Measurements from ENCODE around the gene ZMIZ1. TPM values are rescaled to one million over a fixed set of nuclear protein-coding genes. Genes with fewer than 3 reads are reported as not detected.

Gene ZMIZ1
- total and polyA plus RNA-seq, 12 donors, result 6.6 to 113 (median 55.1) TPM

- H3K27ac ChIP-seq, result peak overlapping the region in 4 of 5 donors; percentile 60 to 91 (median 84)
- H3K4me3 ChIP-seq, result no peak overlapping the region
- intact Hi-C loops (cut with DNase I), result no loop called here
- no peaks in the 10 kb centered on the region for H3K27me3 ChIP-seq
- WGBS, 4 donors, result 81 to 90% (median 89%) methylated on average over 2 to 6 of the region's 6 CpGs
- peaks cover 42 to 65% of the 10 kb centered on the region in 2 donors for H3K4me1 ChIP-seq (replicated peaks in 1 of 2)
- DNase-seq, result no peak
- no peaks in the 10 kb centered on the region for H3K36me3 ChIP-seq (replicated peaks in 1 of 2)
- TF ChIP-seq POLR2A (IDR thresholded peaks at IDR 0.05) (no peak), CTCF (IDR thresholded peaks at IDR 0.05) (no peak)
- H3K9me3 ChIP-seq (replicated peaks in 1 of 3), result no peaks in the 10 kb centered on the region
Observed at GRCh38 chr10:79247373-79248137, 178.8 kb downstream of the ZMIZ1 start.

- H3K36me3 ChIP-seq (replicated peaks in 1 of 2), result no peaks in the 10 kb centered on the region
- peak; percentile 60 to 84 (median 66) for DNase-seq
- 57 to 70% (median 63%) methylated on average over 1 to 12 of the region's 12 CpGs for WGBS, 4 donors
- H3K27me3 ChIP-seq, result no peaks in the 10 kb centered on the region
- no peaks in the 10 kb centered on the region for H3K9me3 ChIP-seq (replicated peaks in 1 of 3)
- no peak for TF ChIP-seq POLR2A (IDR thresholded peaks at IDR 0.05)
- no peak for TF ChIP-seq CTCF (IDR thresholded peaks at IDR 0.05)
- intact Hi-C loops (cut with DNase I), result no loop called here
- H3K27ac ChIP-seq, result peak overlapping the region in 4 of 5 donors; percentile 60 to 91 (median 84)
- H3K4me3 ChIP-seq, result no peak overlapping the region
- H3K4me1 ChIP-seq (replicated peaks in 1 of 2), result peaks cover 41 to 69% of the 10 kb centered on the region in 2 donors
Observed at GRCh38 chr10:79248341-79249185, 179.8 kb downstream of the ZMIZ1 start.

DNA sequence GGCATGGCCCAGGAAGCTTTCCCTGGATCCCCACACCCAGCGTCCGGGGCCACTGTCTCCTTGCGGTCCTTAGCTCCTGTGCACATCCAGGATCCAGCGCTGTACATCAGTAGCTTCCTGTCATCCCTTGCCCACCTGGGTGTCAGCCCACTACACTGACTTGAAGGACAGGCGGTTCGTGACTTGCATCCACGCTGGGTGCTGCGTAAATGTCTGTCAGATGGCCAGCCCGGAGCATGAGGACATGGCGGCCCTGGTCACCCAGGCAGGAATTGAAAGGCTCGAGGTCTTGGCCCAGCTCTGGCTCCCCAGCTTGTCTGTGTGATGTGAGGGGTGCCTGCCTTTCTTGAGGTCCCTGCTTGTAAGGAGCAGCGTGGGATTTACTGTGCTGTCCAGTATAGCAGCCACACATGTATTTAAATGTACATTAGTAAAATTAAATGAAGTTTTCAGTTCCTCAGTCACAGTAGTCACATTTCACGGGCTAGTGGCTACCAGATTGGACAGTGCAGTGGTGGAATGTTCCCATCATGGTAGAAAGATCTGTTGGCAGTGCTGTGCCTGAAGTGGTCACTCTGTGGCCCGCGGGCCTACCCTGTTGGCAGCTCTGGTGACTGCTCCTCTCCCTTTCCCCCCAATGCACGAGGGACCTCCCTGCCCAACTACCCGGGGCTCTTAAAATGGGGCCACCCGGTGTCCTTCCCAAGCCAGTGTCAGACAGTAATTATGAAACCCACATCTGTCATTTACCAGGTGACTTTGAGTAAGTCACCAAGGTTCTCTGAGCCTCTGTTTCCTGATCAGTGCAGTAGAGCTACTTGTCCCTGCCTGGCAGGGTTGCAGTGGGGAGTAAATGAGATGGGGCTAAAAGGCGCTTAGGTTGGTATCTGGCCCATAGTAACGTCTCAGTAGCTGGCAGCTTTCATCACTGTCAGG, 180.7 kb downstream of the ZMIZ1 start:
- H3K27me3 ChIP-seq, result no peaks in the 10 kb centered on the region
- H3K27ac ChIP-seq, result peak overlapping the region in 3 of 5 donors; percentile 20 to 91 (median 88)
- no peaks in the 10 kb centered on the region for H3K9me3 ChIP-seq (replicated peaks in 1 of 3)
- no peak for TF ChIP-seq CTCF (IDR thresholded peaks at IDR 0.05)
- TF ChIP-seq POLR2A (IDR thresholded peaks at IDR 0.05), result no peak
- no peaks in the 10 kb centered on the region for H3K36me3 ChIP-seq (replicated peaks in 1 of 2)
- 83 to 91% (median 88%) methylated on average over 14 to 20 of the region's 20 CpGs for WGBS, 4 donors
- no peak for DNase-seq
- H3K4me3 ChIP-seq, result no peak overlapping the region
- intact Hi-C loops (cut with DNase I), result no loop called here
- peaks cover 40 to 69% of the 10 kb centered on the region in 2 donors for H3K4me1 ChIP-seq (replicated peaks in 1 of 2)

Measured in adrenal gland (tissue), 12 donors.